ENCODE results near the gene RGS8.

Gene RGS8

GRCh38 chr1:182682406-182682805, 2.0 kb downstream of the RGS8 start:
- TF ChIP-seq, protein P1, sequence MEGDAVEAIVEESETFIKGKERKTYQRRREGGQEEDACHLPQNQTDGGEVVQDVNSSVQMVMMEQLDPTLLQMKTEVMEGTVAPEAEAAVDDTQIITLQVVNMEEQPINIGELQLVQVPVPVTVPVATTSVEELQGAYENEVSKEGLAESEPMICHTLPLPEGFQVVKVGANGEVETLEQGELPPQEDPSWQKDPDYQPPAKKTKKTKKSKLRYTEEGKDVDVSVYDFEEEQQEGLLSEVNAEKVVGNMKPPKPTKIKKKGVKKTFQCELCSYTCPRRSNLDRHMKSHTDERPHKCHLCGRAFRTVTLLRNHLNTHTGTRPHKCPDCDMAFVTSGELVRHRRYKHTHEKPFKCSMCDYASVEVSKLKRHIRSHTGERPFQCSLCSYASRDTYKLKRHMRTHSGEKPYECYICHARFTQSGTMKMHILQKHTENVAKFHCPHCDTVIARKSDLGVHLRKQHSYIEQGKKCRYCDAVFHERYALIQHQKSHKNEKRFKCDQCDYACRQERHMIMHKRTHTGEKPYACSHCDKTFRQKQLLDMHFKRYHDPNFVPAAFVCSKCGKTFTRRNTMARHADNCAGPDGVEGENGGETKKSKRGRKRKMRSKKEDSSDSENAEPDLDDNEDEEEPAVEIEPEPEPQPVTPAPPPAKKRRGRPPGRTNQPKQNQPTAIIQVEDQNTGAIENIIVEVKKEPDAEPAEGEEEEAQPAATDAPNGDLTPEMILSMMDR (IDR thresholded peaks at IDR 0.05; ENCODE audit: low read depth, low read length): no peak
- in situ Hi-C loops (cut with HindIII; ENCODE audit: low sequenced_read_pairs): no loop called here
- H3K4me3 ChIP-seq (ENCODE audit: low read depth, low read length): no peak overlapping the region
- DNase-seq (ENCODE audit: low read depth, low spot score): no peak

- DNase-seq (ENCODE audit: low read depth, low spot score): no peak
- H3K4me3 ChIP-seq (ENCODE audit: low read depth, low read length): no peak overlapping the region
- TF ChIP-seq, protein P1 (IDR thresholded peaks at IDR 0.05; ENCODE audit: low read depth, low read length): no peak
- in situ Hi-C loops (cut with HindIII; ENCODE audit: low sequenced_read_pairs): no loop called here
Observed at GRCh38 chr1:182681568-182681912, 2.8 kb downstream of the RGS8 start.

DNA sequence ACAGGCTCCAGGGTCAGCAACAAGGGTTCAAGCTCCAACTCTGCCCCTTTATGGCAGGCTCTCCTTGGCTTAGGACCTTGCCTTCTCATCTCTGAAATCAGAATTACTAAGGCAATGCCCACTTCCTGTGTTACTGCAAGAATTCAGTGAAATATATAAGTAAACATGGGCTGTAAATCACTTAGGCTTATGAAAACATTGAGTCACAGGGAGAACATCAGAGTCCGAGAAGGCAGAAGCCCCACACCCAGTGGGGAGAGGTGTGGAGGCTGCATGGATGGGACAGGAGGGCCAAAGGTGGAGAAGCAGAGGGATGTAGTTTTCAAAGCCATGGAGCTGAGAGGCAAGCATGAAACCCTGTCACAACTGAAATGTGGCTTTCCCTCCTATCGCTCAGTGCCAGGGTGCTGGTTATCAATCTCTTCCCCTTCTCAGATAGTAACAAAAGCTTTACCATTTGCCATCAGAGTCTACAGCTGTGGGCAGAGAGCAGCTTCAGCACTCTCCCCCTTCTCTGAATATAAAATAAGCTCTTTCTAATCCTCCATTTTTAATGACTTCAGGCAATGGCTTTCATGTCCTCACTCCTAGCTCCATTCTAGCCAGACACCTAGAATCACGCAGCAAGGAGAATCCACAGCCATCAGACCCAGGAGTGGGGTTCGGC, 3.4 kb downstream of the RGS8 start:
- TF ChIP-seq, protein P1 (IDR thresholded peaks at IDR 0.05; ENCODE audit: low read depth, low read length): no peak
- peak; percentile 17 for DNase-seq (ENCODE audit: low read depth, low spot score)
- H3K4me3 ChIP-seq (ENCODE audit: low read depth, low read length): no peak overlapping the region
- in situ Hi-C loops (cut with HindIII; ENCODE audit: low sequenced_read_pairs): no loop called here

- no peak overlapping the region for H3K4me3 ChIP-seq (ENCODE audit: low read depth, low read length)
- in situ Hi-C loops (cut with HindIII; ENCODE audit: low sequenced_read_pairs): no loop called here
- no peak for DNase-seq (ENCODE audit: low read depth, low spot score)
- TF ChIP-seq, protein P1 (IDR thresholded peaks at IDR 0.05; ENCODE audit: low read depth, low read length): no peak
Observed at GRCh38 chr1:182680408-182680807, 4.0 kb downstream of the RGS8 start.

DNA sequence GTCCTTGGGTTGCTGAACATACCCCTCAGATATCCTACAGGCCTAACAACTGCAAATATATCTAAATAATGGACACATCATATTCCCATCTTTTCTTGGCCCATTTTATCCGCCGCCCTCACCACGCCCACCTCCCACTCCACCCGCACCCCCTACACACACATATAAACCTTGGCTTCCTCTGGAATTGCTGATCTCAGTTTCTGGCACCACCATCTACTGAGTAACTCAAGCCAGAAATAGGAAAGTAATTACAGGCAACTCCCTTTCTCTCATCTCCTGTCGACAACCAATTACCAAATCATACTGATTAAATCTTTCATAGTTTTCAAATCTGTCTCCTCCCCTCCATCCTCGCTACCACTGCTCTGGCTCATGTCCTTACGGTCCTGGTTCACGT, 4.7 kb downstream of the RGS8 start:
- no peak overlapping the region for H3K4me3 ChIP-seq (ENCODE audit: low read depth, low read length)
- TF ChIP-seq, protein P1 (IDR thresholded peaks at IDR 0.05; ENCODE audit: low read depth, low read length): no peak
- in situ Hi-C loops (cut with HindIII; ENCODE audit: low sequenced_read_pairs): no loop called here
- DNase-seq (ENCODE audit: low read depth, low spot score): no peak

GRCh38 chr1:182677397-182678098, 6.8 kb downstream of the RGS8 start:
- TF ChIP-seq, protein P1 (IDR thresholded peaks at IDR 0.05; ENCODE audit: low read depth, low read length): no peak
- in situ Hi-C loops (cut with HindIII; ENCODE audit: low sequenced_read_pairs): no loop called here
- DNase-seq (ENCODE audit: low read depth, low spot score): no peak
- no peak overlapping the region for H3K4me3 ChIP-seq (ENCODE audit: low read depth, low read length)

All from astrocyte of the spinal cord (primary cell).